Ishikawa (cell line): ENCODE results near the gene MINDY1.

Experiments used
- CEBPB ChIP-seq: IDR thresholded peaks from 2 replicates; pipeline ENCODE4 v1.6.1; 2012
- CREB1 ChIP-seq: IDR thresholded peaks from 2 replicates; pipeline ENCODE4 v1.6.1; 2012; ENCODE audit warnings: low read depth
- EGR1 ChIP-seq: IDR thresholded peaks from 2 replicates; pipeline ENCODE4 v1.6.1; 2012
- EP300 ChIP-seq: IDR thresholded peaks from 2 replicates; pipeline ENCODE4 v1.6.1; 2012; ENCODE audit warnings: borderline replicate concordance
- FOXM1 ChIP-seq: IDR thresholded peaks from 2 replicates; pipeline ENCODE4 v1.6.1; 2012; ENCODE audit warnings: low read depth, borderline replicate concordance
- MAX ChIP-seq: IDR thresholded peaks from 2 replicates; pipeline ENCODE4 v1.6.1; 2012
- NFIC ChIP-seq: IDR thresholded peaks from 2 replicates; pipeline ENCODE4 v1.6.1; 2012
- RAD21 ChIP-seq: IDR thresholded peaks from 2 replicates; pipeline ENCODE4 v1.6.1; 2012; ENCODE audit warnings: low read depth
- TAF1 ChIP-seq: IDR thresholded peaks from 2 replicates; pipeline ENCODE4 v1.6.1; 2012; ENCODE audit warnings: low read depth, mild to moderate bottlenecking
- TCF12 ChIP-seq: IDR thresholded peaks from 2 replicates; pipeline ENCODE4 v1.6.1; 2012; ENCODE audit warnings: low read depth
- TEAD4 ChIP-seq: IDR thresholded peaks from 2 replicates; pipeline ENCODE4 v1.6.1; 2012
- USF1 ChIP-seq: IDR thresholded peaks from 2 replicates; pipeline ENCODE4 v1.6.1; 2012
- YY1 ChIP-seq: IDR thresholded peaks from 2 replicates; pipeline ENCODE4 v1.6.1; 2012; ENCODE audit warnings: low read depth
- ZBTB7A ChIP-seq: IDR thresholded peaks from 2 replicates; pipeline ENCODE4 v1.6.1; 2012; ENCODE audit warnings: low read depth
- TF ChIP-seq, protein P1 (sequence below): IDR thresholded peaks from 2 replicates; pipeline ENCODE4 v1.6.1; 2012; ENCODE audit warnings: low read depth, mild to moderate bottlenecking

The MINDY1 gene

GRCh38 chr1:151007853-151008243, 1.1 kb upstream of the MINDY1 start:
- TF ChIP-seq FOXM1 = no peak
- no peak for TF ChIP-seq NFIC
- TF ChIP-seq ZBTB7A = no peak
- TF ChIP-seq TEAD4 = no peak
- no peak for TF ChIP-seq USF1

GRCh38 chr1:151005729-151006319, 878 bp downstream of the MINDY1 start:
- TF ChIP-seq, protein P1, sequence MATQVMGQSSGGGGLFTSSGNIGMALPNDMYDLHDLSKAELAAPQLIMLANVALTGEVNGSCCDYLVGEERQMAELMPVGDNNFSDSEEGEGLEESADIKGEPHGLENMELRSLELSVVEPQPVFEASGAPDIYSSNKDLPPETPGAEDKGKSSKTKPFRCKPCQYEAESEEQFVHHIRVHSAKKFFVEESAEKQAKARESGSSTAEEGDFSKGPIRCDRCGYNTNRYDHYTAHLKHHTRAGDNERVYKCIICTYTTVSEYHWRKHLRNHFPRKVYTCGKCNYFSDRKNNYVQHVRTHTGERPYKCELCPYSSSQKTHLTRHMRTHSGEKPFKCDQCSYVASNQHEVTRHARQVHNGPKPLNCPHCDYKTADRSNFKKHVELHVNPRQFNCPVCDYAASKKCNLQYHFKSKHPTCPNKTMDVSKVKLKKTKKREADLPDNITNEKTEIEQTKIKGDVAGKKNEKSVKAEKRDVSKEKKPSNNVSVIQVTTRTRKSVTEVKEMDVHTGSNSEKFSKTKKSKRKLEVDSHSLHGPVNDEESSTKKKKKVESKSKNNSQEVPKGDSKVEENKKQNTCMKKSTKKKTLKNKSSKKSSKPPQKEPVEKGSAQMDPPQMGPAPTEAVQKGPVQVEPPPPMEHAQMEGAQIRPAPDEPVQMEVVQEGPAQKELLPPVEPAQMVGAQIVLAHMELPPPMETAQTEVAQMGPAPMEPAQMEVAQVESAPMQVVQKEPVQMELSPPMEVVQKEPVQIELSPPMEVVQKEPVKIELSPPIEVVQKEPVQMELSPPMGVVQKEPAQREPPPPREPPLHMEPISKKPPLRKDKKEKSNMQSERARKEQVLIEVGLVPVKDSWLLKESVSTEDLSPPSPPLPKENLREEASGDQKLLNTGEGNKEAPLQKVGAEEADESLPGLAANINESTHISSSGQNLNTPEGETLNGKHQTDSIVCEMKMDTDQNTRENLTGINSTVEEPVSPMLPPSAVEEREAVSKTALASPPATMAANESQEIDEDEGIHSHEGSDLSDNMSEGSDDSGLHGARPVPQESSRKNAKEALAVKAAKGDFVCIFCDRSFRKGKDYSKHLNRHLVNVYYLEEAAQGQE = no peak
- no peak for TF ChIP-seq YY1

DNA sequence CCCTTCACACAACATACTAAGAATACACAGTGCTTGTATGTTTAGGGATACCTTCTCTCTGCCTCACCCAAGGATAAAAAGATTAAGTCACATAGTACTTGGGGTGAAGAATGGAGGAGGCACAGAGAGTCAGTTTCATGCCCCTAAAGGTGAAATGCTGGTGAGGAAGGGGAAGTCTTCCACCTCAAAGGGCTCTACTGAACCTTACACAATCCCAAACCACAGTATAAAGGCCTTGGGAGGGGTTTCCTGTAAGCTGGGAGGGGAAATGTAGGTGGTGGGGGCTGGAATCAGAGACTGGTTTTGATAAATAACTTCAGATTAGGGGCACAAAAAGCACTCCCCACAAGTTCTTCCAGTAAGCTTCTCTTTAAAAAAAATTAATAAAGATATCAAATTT, 3.5 kb downstream of the MINDY1 start:
- TF ChIP-seq RAD21 = no peak
- no peak for TF ChIP-seq YY1
- no peak for TF ChIP-seq EP300
- no peak for TF ChIP-seq EGR1
- no peak for TF ChIP-seq NFIC
- TF ChIP-seq, protein P1 = no peak
- no peak for TF ChIP-seq MAX
- no peak for TF ChIP-seq ZBTB7A
- no peak for TF ChIP-seq TEAD4
- TF ChIP-seq TCF12 = no peak
- TF ChIP-seq TAF1 = no peak
- no peak for TF ChIP-seq CREB1
- no peak for TF ChIP-seq CEBPB
- TF ChIP-seq USF1 = no peak
- TF ChIP-seq FOXM1 = no peak

- TF ChIP-seq EP300 = no peak
- TF ChIP-seq USF1 = no peak
- TF ChIP-seq RAD21 = no peak
- no peak for TF ChIP-seq FOXM1
- TF ChIP-seq EGR1 = no peak
- no peak for TF ChIP-seq NFIC
- TF ChIP-seq MAX = no peak
- TF ChIP-seq, protein P1 = no peak
- TF ChIP-seq TEAD4 = no peak
- TF ChIP-seq CEBPB = no peak
- TF ChIP-seq TAF1 = no peak
- TF ChIP-seq YY1 = no peak
These were observed 4.1 kb downstream of the MINDY1 start for GRCh38 chr1:151002611-151003010.

DNA sequence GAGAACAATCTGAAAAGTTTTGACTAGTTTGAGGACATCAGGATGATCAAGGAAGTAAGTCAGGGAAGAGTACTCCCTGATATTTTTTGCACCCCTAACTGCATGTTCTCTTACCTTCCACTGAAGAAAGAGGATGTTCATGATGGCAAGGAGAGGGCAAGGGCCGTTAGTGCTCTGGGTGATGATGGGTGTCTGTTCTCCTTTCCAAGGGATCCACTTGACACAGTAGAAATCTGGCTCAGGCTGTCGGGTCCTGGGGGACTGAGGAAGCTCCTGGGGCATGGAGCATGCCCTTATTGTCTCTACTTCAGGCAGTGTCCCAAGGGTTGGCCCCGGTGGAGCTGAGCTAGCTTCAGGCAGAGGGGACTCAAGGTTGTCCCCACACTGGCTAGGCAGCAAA, 4.7 kb downstream of the MINDY1 start:
- TF ChIP-seq, protein P1 = no peak
- TF ChIP-seq FOXM1 (no peak), NFIC (no peak), CREB1 (no peak), RAD21 (no peak), MAX (no peak), YY1 (no peak), ZBTB7A (no peak), TCF12 (no peak), EGR1 (no peak), CEBPB (no peak), TEAD4 (no peak), USF1 (no peak), TAF1 (no peak), EP300 (no peak)
